ENCODE measurements around the gene PROK2. TPM values are rescaled to one million over a fixed set of nuclear protein-coding genes. Genes with fewer than 3 reads are reported as not detected.

PROK2 gene
- total and polyA plus RNA-seq, 10 donors, result 1.7 to 78.5 (median 26.7) TPM

- H3K36me3 ChIP-seq, result peaks cover 0 to 3% (median 0%) of the 10 kb centered on the region in 6 donors
- DNase-seq, result no peak
- peak overlapping the region in 1 of 8 donors; percentile 36 for H3K4me3 ChIP-seq
- H3K27me3 ChIP-seq (replicated peaks in 1 of 7), result peaks cover 0 to 69% (median 38%) of the 10 kb centered on the region in 7 donors
- intact Hi-C loops (cut with DNase I; ENCODE audit: low total_unique reads), result no loop called here
- H3K9me3 ChIP-seq, result no peaks in the 10 kb centered on the region
- TF ChIP-seq POLR2A (IDR thresholded peaks at IDR 0.05) (no peak), CTCF (IDR thresholded peaks at IDR 0.05 in 8 of 11, conservative IDR thresholded peaks at IDR 0.05 in 3 of 11) (no peak), POLR2AphosphoS5 (IDR thresholded peaks at IDR 0.05) (no peak)
- H3K27ac ChIP-seq, result peak overlapping the region in 5 of 8 donors; percentile 67 to 83 (median 76)
- WGBS, 5 donors, result 59 to 82% (median 66%) methylated on average over 3 of the region's 3 CpGs
- H3K4me1 ChIP-seq, result peaks cover 0 to 36% (median 0%) of the 10 kb centered on the region in 6 donors
These were observed 6.6 kb downstream of the PROK2 start for GRCh38 chr3:71778353-71778752.

GRCh38 chr3:71776538-71776937 is 8.4 kb downstream of the PROK2 start:
- no peak for TF ChIP-seq POLR2A (IDR thresholded peaks at IDR 0.05)
- no peak for TF ChIP-seq CTCF (IDR thresholded peaks at IDR 0.05 in 8 of 11, conservative IDR thresholded peaks at IDR 0.05 in 3 of 11)
- TF ChIP-seq POLR2AphosphoS5 (IDR thresholded peaks at IDR 0.05), result no peak
- Histone ChIP-seq H3K9me3 (no peaks in the 10 kb centered on the region), H3K36me3 (peaks cover 0 to 8% (median 0%) of the 10 kb centered on the region in 6 donors), H3K4me3 (no peak overlapping the region), H3K27ac (no peak overlapping the region), H3K4me1 (peaks cover 0 to 36% (median 0%) of the 10 kb centered on the region in 6 donors), H3K27me3 (replicated peaks in 1 of 7) (peaks cover 0 to 51% (median 27%) of the 10 kb centered on the region in 7 donors)
- intact Hi-C loops (cut with DNase I; ENCODE audit: low total_unique reads), result no loop called here
- no peak for DNase-seq
- 57 to 87% (median 66%) methylated on average over 6 of the region's 6 CpGs for WGBS, 5 donors

- no peak for DNase-seq
- Histone ChIP-seq H3K27me3 (replicated peaks in 1 of 7) (peaks cover 0 to 19% (median 0%) of the 10 kb centered on the region in 7 donors), H3K4me3 (no peak overlapping the region), H3K4me1 (no peaks in the 10 kb centered on the region), H3K36me3 (peaks cover 0 to 8% (median 0%) of the 10 kb centered on the region in 6 donors), H3K9me3 (no peaks in the 10 kb centered on the region), H3K27ac (no peak overlapping the region)
- TF ChIP-seq CTCF (IDR thresholded peaks at IDR 0.05 in 8 of 11, conservative IDR thresholded peaks at IDR 0.05 in 3 of 11), result no peak
- TF ChIP-seq POLR2AphosphoS5 (IDR thresholded peaks at IDR 0.05), result no peak
- no peak for TF ChIP-seq POLR2A (IDR thresholded peaks at IDR 0.05)
- intact Hi-C loops (cut with DNase I; ENCODE audit: low total_unique reads), result no loop called here
- 66 to 85% (median 76%) methylated on average over 1 of the region's 1 CpG for WGBS, 5 donors
These were observed 13.1 kb downstream of the PROK2 start for GRCh38 chr3:71771884-71772283.

GRCh38 chr3:71771126-71771525 is 13.8 kb downstream of the PROK2 start:
- no peaks in the 10 kb centered on the region for H3K9me3 ChIP-seq

More at GRCh38 chr3:71771126-71771525, 13.8 kb downstream of the PROK2 start:
- TF ChIP-seq POLR2A (IDR thresholded peaks at IDR 0.05) (no peak), POLR2AphosphoS5 (IDR thresholded peaks at IDR 0.05) (no peak), CTCF (IDR thresholded peaks at IDR 0.05 in 8 of 11, conservative IDR thresholded peaks at IDR 0.05 in 3 of 11) (no peak)
- no peaks in the 10 kb centered on the region for H3K4me1 ChIP-seq
- peaks cover 0 to 12% (median 0%) of the 10 kb centered on the region in 7 donors for H3K27me3 ChIP-seq (replicated peaks in 1 of 7)
- no peak overlapping the region for H3K4me3 ChIP-seq
- intact Hi-C loops (cut with DNase I; ENCODE audit: low total_unique reads), result no loop called here
- DNase-seq, result no peak
- 72 to 84% (median 78%) methylated on average over 5 of the region's 5 CpGs for WGBS, 5 donors
- peaks cover 0 to 8% (median 0%) of the 10 kb centered on the region in 6 donors for H3K36me3 ChIP-seq
- no peak overlapping the region for H3K27ac ChIP-seq

All from spleen (tissue), 11 donors.